HG02970 (cell line): ENCODE measurements around the gene SUSD2.
"Not testable (repeated sequence)": the region's sequence is repeated elsewhere in the genome, so short reads cannot be mapped to it uniquely, and the experiment has no call there.

Experiments used
- ATAC-seq: cut with Tn5 transposase; IDR thresholded peaks from one replicate; pipeline ENCODE4 v1.9.1; 2021; ENCODE audit warnings: mild to moderate bottlenecking, moderate library complexity, moderate number of reproducible peaks; ENCODE audit not compliant: unreplicated experiment, low FRiP score

SUSD2 gene, protein sequence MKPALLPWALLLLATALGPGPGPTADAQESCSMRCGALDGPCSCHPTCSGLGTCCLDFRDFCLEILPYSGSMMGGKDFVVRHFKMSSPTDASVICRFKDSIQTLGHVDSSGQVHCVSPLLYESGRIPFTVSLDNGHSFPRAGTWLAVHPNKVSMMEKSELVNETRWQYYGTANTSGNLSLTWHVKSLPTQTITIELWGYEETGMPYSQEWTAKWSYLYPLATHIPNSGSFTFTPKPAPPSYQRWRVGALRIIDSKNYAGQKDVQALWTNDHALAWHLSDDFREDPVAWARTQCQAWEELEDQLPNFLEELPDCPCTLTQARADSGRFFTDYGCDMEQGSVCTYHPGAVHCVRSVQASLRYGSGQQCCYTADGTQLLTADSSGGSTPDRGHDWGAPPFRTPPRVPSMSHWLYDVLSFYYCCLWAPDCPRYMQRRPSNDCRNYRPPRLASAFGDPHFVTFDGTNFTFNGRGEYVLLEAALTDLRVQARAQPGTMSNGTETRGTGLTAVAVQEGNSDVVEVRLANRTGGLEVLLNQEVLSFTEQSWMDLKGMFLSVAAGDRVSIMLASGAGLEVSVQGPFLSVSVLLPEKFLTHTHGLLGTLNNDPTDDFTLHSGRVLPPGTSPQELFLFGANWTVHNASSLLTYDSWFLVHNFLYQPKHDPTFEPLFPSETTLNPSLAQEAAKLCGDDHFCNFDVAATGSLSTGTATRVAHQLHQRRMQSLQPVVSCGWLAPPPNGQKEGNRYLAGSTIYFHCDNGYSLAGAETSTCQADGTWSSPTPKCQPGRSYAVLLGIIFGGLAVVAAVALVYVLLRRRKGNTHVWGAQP

DNA sequence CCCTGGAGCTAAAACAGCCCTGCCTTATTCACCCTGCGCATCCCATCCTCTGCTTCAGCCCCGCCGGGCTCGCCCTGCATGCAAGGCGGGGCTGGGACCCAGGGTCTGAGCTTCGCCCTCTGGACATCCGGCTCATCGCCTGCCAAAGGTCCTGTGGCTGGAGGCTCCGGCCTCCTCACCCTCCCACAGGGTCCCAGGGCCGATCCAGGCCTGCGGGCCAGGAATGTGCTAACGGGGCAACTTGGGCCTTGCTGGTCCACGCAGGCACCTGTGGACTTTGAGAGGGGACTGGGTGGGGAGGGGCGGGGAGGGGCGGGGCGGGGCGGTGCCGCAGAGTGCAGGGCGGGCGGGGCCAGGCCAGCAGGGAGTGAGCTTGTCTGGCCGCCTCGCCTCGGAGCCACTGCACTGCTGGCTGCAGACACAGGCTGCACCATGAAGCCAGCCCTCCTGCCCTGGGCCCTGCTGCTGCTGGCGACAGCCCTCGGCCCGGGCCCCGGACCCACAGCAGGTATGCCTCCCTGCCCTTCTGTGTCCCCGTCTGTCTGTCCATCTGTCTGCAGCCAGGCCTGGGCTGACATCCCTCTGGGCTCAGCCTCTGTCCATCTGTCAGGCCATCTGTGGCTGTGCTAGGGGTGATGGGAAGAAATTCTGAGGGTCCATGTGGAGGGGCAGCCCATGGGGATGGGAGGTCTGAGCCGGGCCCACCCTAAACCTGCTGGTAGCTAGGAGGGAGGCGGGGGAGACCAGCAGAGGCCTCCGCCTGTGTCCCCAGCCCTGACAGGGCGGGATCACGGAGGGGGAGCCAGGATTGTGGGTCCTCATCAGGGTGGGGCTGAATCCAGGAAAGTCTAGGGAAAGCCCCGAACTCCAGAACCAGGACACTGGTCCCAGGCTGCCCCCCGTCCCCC lies at the start of gene SUSD2:
Gene SUSD2 (plus strand): TSS at position 400 of the 908 bp plus-strand sequence. CDS start 33 bp downstream, at position 433.
- ATAC-seq, result no peak

DNA sequence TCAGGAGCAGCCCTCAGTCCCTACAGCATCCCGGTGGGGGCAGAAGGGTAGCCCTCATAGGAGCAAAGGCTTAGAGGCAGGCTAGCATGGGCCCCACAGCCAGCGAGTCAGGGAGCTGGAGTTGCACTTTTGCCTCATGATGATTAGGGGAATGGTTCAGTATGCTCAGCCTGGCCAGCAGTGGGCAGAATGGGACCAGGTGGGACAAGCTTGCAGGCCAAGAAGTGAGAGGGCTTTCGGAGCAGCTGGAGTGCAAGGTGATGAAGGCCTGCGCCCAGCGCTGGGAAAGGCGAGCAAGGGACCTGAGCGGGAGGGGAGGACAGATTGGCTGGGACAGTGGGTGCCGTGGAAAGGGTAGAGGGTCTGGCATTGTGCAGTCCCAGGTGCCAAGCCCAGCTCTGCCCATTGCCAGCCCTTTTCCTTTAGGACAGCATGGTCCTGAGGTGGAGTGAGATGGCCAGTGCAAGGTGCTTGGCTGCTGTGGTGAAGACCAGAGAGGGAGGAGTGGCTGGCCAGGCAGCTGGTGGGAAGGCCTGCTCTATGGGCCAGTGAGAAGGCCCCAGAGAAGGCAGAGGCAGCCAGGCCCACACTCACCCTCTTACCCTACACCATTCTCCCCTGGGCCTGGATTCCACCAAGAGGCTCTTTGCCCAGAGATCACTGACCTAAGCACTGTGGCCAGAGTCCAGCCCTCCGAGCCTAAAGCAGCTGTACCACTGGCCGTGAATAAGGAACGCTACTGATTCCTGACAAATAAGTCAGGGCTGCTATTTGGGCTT lies 47.9 kb upstream of the SUSD2 start:
- no peak for ATAC-seq

GRCh38 chr22:24134090-24134846 lies 47.0 kb upstream of the SUSD2 start:
- ATAC-seq, result no peak

- ATAC-seq, result not testable (repeated sequence)
These were observed 44.8 kb upstream of the SUSD2 start for GRCh38 chr22:24136533-24136932.

DNA sequence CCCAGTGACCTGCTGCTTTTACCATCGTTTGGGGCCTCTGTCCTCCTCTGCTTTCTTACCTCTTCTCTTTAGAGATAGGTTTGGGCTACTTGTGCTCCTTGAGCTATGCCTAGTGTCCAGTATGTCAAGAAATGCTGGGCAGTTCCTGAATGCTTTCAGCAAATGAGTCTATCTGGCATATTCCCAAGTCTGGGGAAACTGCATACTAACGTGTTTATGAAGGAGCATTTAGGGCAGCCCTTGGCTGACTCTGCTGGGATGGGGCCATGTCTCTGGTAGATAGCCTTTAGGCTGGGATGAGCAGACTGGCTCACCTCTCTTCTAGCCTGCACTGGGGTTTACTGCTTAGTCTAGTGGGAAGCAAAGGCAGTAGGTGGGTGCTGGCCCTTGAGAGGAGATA lies 43.7 kb upstream of the SUSD2 start:
- no peak for ATAC-seq

DNA sequence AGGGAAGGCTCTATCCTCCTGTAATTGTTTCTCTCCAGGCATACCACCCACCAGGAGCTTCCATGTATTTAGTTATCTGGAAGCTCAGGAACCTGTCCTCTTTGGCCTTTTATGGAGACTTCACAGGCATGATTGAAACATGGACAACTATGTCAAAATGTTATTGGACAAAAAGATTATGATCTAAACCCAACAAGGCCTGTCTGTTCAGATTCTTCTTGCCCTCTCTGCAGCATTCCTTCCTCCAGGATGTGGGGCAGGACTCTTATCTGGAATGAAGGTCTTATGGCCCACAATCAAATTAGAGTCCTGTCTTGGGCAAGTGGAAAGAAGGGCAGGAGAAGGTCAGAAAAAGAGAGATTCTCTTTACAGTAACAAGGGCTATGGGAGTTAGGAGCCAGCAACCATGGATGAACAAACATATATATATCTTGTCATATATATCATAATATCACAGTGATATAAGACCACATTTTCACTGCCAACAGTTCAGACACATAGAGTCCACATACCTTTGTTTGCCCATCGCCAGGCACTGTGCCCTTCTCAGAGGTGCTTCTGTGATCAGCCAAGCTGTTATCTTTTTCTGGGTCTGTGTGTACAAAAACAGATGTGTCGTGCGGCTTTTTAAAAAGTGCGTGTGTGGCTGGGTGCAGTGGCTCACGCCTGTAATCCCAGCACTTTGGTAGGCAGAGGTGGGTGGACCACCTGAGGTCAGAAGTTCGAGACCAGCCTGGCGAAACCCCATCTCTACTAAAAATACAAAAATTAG lies 42.5 kb upstream of the SUSD2 start:
- no peak for ATAC-seq

- ATAC-seq, result no peak
These were observed 40.9 kb upstream of the SUSD2 start for GRCh38 chr22:24140357-24140756.

DNA sequence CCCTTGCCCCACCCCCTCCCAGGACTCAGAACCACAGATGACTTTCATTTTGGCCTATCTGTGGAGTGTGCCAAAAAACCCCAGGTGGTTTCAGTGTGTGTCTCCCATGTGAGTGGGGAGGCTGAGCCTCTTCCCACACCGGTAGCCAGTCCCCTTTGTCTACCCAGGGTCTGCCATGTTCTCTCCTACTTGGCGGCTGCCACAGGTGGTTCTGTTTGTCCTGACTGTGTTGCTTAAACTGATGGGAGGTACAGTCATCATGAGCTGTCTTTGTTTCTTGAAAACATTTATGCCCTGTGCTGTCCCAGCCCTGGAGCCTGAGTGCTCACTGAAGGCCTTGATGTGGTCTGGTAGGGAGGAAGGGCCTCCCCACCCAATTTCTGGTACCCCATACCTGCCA lies 39.7 kb upstream of the SUSD2 start:
- ATAC-seq, result no peak

DNA sequence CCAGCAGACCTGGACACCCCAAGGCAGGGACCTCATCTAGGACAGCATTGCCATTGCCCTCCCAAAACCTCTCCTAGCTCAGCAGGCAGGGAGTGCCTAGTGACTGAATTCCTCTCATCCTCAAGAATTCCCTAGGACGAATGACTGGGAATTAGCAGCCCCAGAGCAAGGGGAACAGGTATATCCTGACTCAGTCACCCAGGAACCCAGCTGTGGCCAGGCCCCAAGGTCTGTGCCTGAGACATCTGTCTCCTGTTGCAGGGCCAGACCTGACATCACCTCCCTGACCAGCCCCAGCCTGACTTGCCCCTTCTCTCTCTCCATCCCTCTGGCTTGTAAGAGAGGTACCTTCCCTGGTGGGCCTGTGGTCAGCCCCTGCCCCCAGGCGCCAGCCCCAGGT lies 39.0 kb upstream of the SUSD2 start:
- ATAC-seq, result no peak

- no peak for ATAC-seq
These were observed 38.5 kb upstream of the SUSD2 start for GRCh38 chr22:24142831-24143230.

DNA sequence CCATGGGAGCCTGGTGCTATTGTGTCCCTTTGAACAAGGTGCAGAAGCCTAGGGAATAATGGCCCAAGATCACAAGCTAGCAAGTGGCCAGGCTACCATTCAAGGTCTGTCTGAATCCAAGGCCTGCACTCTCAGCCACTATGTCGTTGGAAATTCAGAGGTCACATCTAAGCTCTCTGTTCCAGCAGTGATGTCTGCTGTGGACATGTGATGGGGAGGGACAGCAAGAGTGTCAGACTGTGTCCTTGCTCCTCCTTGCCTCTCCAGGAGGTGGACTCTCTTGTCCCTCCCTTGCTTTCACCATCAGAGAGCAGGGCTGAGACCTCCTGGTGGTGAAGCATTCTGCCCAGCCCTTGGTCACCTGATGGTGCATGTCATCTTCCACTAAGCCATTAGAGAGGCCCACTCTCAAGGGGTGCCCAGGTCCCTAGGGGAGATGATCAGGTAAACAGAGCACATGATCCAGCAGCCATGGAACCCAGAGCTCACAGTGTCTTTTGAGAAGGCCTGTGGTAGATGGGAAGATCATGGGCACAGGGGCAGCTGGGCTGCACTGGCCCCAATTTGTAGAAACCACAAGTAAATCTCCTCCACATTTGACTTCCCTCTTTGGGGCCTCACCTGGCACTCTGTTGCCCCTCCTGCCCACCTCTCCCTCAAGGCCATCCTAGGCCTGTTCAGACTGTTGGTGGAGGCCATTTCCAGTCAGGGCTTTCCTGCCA lies 37.1 kb upstream of the SUSD2 start:
- no peak for ATAC-seq

- no peak for ATAC-seq
These were observed 36.6 kb upstream of the SUSD2 start for GRCh38 chr22:24144778-24145085.

- ATAC-seq, result no peak
These were observed 35.7 kb upstream of the SUSD2 start for GRCh38 chr22:24145446-24146193.

DNA sequence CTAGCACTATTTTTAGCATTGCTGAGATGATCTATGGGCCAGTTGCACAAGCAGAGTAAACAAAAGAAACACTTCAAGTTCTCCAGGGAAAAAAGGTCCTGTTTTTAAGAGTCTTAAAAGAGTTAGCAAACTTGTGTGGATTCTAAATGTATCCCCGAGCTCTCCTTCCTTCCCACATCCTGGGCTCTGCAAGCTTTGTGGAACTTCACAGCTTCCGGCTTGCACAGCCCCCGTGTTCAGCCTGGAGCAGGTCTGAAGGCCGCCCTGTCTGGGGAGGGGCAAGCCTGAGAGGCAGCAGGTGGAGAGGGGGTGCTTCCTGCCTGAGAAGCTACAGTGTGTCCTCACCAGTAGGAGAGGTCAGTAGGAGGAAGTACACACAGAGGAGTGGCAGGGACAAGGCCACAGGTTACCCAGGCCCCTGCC lies 35.1 kb upstream of the SUSD2 start:
- ATAC-seq, result peak; percentile 48

DNA sequence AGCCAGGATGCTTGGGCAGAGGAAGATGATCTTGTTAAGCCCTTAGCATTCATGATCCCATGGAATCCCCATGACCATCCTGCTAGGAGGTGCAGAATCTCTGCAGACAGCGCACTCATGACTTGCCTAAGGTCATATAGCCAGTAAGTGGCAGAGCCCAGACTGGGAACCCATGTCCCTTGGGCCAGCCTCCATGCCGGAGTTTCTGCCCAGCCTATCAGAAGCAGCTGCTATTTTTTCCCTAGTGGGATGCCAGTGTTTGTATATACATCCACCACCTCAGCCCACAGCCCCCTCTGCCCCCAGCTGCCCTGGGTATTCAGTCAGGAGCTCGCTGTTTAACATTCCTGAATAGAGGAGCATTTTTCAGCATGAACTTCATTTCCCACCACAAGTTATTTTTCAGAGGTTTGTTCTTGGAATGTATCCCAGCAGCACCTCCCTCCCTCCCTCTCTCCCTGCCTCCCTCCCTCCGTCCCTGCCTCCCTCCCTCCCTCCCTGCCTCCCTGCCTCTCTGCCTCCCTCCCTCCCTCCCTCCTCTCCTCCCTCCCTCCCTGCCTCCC lies 34.4 kb upstream of the SUSD2 start:
- no peak for ATAC-seq

- ATAC-seq, result no peak
These were observed 33.6 kb upstream of the SUSD2 start for GRCh38 chr22:24147666-24148065.
